ENCODE results near the gene RNF112. TPM values are rescaled to one million over a fixed set of nuclear protein-coding genes. Genes with fewer than 3 reads are reported as not detected.

RNF112 gene
- total RNA-seq, 1 donor from 2014 or later: 1.1 TPM

GRCh38 chr17:19390951-19391350, 20.1 kb upstream of the RNF112 start:
- DNase-seq (ENCODE audit: low spot score, unreplicated experiment): no peak
- Mint-ChIP-seq H3K4me1 (ENCODE audit: low read depth) (peaks cover 15% of the 10 kb centered on the region), H3K27ac (no peak overlapping the region), H3K4me3 (ENCODE audit: low read depth) (no peak overlapping the region), H3K36me3 (ENCODE audit: insufficient read depth) (no peaks in the 10 kb centered on the region), H3K9me3 (ENCODE audit: low read depth) (no peaks in the 10 kb centered on the region), H3K27me3 (peaks cover 6% of the 10 kb centered on the region)
- no peak for TF ChIP-seq CTCF (IDR thresholded peaks at IDR 0.05; ENCODE audit: unreplicated experiment)

- Mint-ChIP-seq H3K27ac (no peak overlapping the region), H3K4me3 (ENCODE audit: low read depth) (no peak overlapping the region), H3K9me3 (ENCODE audit: low read depth) (no peaks in the 10 kb centered on the region), H3K4me1 (ENCODE audit: low read depth) (peaks cover 12% of the 10 kb centered on the region), H3K36me3 (ENCODE audit: insufficient read depth) (no peaks in the 10 kb centered on the region), H3K27me3 (peaks cover 6% of the 10 kb centered on the region)
- DNase-seq (ENCODE audit: low spot score, unreplicated experiment): no peak
- no peak for TF ChIP-seq CTCF (IDR thresholded peaks at IDR 0.05; ENCODE audit: unreplicated experiment)
These were observed 19.6 kb upstream of the RNF112 start for GRCh38 chr17:19391432-19391831.

- no peak for DNase-seq (ENCODE audit: low spot score, unreplicated experiment)
- Mint-ChIP-seq H3K4me1 (ENCODE audit: low read depth) (peaks cover 7% of the 10 kb centered on the region), H3K36me3 (ENCODE audit: insufficient read depth) (no peaks in the 10 kb centered on the region), H3K9me3 (ENCODE audit: low read depth) (no peaks in the 10 kb centered on the region), H3K27me3 (peaks cover 6% of the 10 kb centered on the region), H3K27ac (no peak overlapping the region), H3K4me3 (ENCODE audit: low read depth) (no peak overlapping the region)
- TF ChIP-seq CTCF (IDR thresholded peaks at IDR 0.05; ENCODE audit: unreplicated experiment): no peak
These were observed 18.7 kb upstream of the RNF112 start for GRCh38 chr17:19392303-19392702.

GRCh38 chr17:19397556-19398041, 13.4 kb upstream of the RNF112 start:
- Mint-ChIP-seq H3K4me3 (ENCODE audit: low read depth) (no peak overlapping the region), H3K4me1 (ENCODE audit: low read depth) (no peaks in the 10 kb centered on the region), H3K36me3 (ENCODE audit: insufficient read depth) (no peaks in the 10 kb centered on the region), H3K27ac (no peak overlapping the region), H3K9me3 (ENCODE audit: low read depth) (no peaks in the 10 kb centered on the region), H3K27me3 (peaks cover 11% of the 10 kb centered on the region)
- DNase-seq (ENCODE audit: low spot score, unreplicated experiment): no peak
- TF ChIP-seq CTCF (IDR thresholded peaks at IDR 0.05; ENCODE audit: unreplicated experiment): peak; percentile 19

GRCh38 chr17:19398301-19399181, 12.5 kb upstream of the RNF112 start:
- H3K27me3 Mint-ChIP-seq: peaks cover 6% of the 10 kb centered on the region
- DNase-seq (ENCODE audit: low spot score, unreplicated experiment): no peak
- H3K4me3 Mint-ChIP-seq (ENCODE audit: low read depth): no peak overlapping the region
- H3K9me3 Mint-ChIP-seq (ENCODE audit: low read depth): peaks cover under 1% of the 10 kb centered on the region
- no peak overlapping the region for H3K27ac Mint-ChIP-seq
- no peaks in the 10 kb centered on the region for H3K4me1 Mint-ChIP-seq (ENCODE audit: low read depth)
- no peak for TF ChIP-seq CTCF (IDR thresholded peaks at IDR 0.05; ENCODE audit: unreplicated experiment)
- no peaks in the 10 kb centered on the region for H3K36me3 Mint-ChIP-seq (ENCODE audit: insufficient read depth)

All from progenitor cell of endocrine pancreas (in vitro differentiated cells).